ENCODE measurements around the gene NOSIP.

Gene NOSIP

DNA sequence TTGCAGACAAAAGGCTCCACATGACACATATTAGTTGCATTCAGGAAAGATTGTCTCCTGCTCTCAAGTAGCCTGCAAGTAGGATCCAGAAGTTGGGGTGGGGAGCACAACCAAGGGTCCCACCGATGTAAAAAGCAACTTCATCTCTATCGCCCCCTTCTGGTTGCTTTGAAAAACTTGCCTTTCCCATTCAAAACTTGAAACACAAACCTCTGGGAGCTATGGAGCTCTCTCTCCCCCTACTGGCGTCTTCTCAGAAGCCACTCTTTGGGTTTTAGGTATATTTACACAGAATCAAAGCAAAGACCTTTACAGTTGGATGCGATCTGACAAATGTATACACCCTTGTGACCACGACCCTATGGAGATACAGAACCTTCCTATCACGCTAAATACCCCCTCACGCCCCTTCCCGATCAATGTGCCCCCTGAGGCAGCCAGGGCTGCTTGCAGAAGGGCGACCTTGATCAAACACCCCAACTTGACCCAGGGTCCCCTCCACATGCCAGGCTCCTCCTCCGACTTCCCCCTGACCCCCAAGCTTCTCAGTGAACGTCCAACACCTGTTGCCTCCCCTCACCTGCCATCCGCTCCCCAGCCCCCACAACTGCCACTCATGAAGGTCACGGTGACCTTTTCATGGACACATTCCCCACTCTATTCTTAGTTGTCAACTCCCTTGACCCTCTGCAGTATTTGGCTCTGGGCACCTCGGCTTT lies 10.1 kb downstream of the NOSIP start:
- Histone ChIP-seq H3K36me3 (ENCODE audit: control insufficient read depth in 2 of 2, insufficient read depth in 2 of 2, low read length in 2 of 2) (peaks cover 2 to 7% of the 10 kb centered on the region in 2 donors), H3K27me3 (ENCODE audit: control insufficient read depth in 1 of 2, insufficient read depth in 2 of 2, low read length in 2 of 2) (no peaks in the 10 kb centered on the region), H3K9ac (ENCODE audit: low read length in 2 of 2) (no peak overlapping the region), H3K9me3 (ENCODE audit: control insufficient read depth in 2 of 2, low read length in 2 of 2) (no peaks in the 10 kb centered on the region), H3K4me1 (ENCODE audit: control insufficient read depth, insufficient read depth, low read length) (peaks cover 5% of the 10 kb centered on the region), H3K27ac (ENCODE audit: low read length) (no peak overlapping the region), H3K4me3 (ENCODE audit: low read length in 2 of 2) (no peak overlapping the region)

DNA sequence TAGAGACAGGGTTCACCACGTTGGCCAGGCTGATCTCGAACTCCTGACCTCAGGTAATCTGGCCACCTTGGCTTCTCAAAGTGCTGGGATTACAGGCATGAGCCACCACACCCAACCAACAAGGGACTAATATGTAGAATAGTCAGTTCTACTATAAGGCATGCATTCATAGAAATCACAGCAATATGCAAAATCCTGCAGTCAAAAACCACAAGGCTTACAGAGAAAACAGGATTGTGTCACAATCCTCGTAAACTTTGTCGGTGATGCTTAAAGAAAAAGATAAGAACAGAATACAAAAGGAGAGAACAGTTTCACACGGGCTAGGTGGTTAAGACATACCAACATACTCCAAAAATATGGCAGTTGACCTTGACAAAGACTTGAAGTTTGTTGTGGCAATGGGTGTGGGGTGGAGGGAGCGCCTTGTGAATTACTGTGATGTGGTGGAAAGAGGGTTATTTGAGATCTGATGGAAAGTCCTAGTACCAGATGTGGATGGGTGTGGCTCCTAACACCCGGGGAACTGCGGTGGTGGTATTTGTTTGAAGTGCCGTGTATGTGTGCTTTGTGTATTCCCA lies 12.4 kb downstream of the NOSIP start:
- Histone ChIP-seq H3K4me1 (ENCODE audit: control insufficient read depth, insufficient read depth, low read length) (peaks cover 15% of the 10 kb centered on the region), H3K27ac (ENCODE audit: low read length) (no peak overlapping the region), H3K4me3 (ENCODE audit: low read length in 2 of 2) (no peak overlapping the region), H3K9ac (ENCODE audit: low read length in 2 of 2) (no peak overlapping the region), H3K9me3 (ENCODE audit: control insufficient read depth in 2 of 2, low read length in 2 of 2) (no peaks in the 10 kb centered on the region), H3K27me3 (ENCODE audit: control insufficient read depth in 1 of 2, insufficient read depth in 2 of 2, low read length in 2 of 2) (no peaks in the 10 kb centered on the region), H3K36me3 (ENCODE audit: control insufficient read depth in 2 of 2, insufficient read depth in 2 of 2, low read length in 2 of 2) (peaks cover 0 to under 1% of the 10 kb centered on the region in 2 donors)

DNA sequence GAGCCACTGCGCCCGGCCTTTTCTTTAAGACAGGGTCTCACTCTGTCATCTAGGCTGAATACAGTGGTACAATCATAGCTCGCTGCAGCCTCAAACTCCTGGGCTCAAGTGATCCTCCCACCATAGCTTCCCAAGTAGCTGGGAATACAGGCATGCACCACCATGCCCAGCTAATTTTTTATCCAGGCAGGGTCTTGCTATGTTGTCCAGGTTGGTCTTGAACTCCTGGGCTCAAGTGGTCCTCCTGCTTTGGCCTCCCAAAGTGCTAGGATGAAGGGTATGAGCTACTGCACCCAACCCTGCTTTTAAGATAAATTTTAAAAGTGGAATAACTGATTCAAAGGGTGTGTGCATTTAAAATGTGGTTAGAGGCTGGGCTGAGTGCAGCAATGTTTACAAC lies 14.1 kb downstream of the NOSIP start:
- H3K4me1 ChIP-seq (ENCODE audit: control insufficient read depth, insufficient read depth, low read length), result peaks cover 15% of the 10 kb centered on the region

DNA sequence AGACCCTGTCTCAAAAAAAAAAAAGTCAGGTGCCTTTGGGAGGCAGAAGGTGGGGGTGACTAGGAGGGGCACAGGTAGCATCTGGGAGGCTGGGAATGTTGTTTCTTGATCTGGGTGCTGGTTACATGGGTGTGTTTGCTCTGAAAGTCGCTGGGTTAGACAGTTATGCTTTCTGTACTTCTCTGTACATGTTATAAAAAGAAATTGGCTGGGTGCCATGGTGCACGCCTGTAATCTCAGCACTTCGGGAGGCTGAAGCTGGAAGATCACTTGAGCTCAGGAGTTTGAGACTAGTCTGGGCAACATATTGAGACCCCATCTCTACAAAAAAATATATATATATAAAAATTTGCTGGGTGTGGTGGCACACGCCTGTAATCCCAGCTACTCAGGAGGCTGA lies 15.1 kb downstream of the NOSIP start:
- H3K9ac ChIP-seq (ENCODE audit: low read length in 2 of 2), result peak overlapping the region in 1 of 2 donors; percentile 13
- H3K4me3 ChIP-seq (ENCODE audit: low read length in 2 of 2), result peak overlapping the region in 1 of 2 donors; percentile 8
- H3K4me1 ChIP-seq (ENCODE audit: control insufficient read depth, insufficient read depth, low read length), result peaks cover 15% of the 10 kb centered on the region
- H3K9me3 ChIP-seq (ENCODE audit: control insufficient read depth in 2 of 2, low read length in 2 of 2), result no peaks in the 10 kb centered on the region
- no peak overlapping the region for H3K27ac ChIP-seq (ENCODE audit: low read length)
- peaks cover under 1 to 2% of the 10 kb centered on the region in 2 donors for H3K36me3 ChIP-seq (ENCODE audit: control insufficient read depth in 2 of 2, insufficient read depth in 2 of 2, low read length in 2 of 2)
- H3K27me3 ChIP-seq (ENCODE audit: control insufficient read depth in 1 of 2, insufficient read depth in 2 of 2, low read length in 2 of 2), result no peaks in the 10 kb centered on the region

More for the DNA sequence above, 14.1 kb downstream of the NOSIP start:
- no peak overlapping the region for H3K4me3 ChIP-seq (ENCODE audit: low read length in 2 of 2)
- H3K9me3 ChIP-seq (ENCODE audit: control insufficient read depth in 2 of 2, low read length in 2 of 2), result no peaks in the 10 kb centered on the region
- no peaks in the 10 kb centered on the region for H3K27me3 ChIP-seq (ENCODE audit: control insufficient read depth in 1 of 2, insufficient read depth in 2 of 2, low read length in 2 of 2)
- H3K27ac ChIP-seq (ENCODE audit: low read length), result no peak overlapping the region
- no peaks in the 10 kb centered on the region for H3K36me3 ChIP-seq (ENCODE audit: control insufficient read depth in 2 of 2, insufficient read depth in 2 of 2, low read length in 2 of 2)
- H3K9ac ChIP-seq (ENCODE audit: low read length in 2 of 2), result no peak overlapping the region

DNA sequence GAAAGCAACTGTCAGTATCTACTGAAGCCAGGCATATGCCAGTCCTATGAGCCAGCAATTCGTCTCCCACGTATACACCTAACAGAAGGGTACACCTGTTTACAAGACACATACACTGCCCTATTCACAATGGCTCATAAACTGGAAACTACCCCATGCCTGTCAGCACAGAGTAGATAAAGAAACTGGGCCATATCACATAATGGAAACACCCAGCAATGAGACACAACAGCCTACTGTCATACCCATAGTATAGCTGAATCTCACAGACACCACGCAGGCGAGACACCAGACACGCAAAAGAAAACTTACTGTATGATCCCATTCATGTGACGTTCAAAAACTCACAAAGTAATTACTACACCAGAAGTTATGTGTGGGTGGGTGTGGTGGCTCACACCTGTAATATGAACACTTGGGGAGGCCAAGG lies 15.7 kb downstream of the NOSIP start:
- Histone ChIP-seq H3K27ac (ENCODE audit: low read length) (no peak overlapping the region), H3K36me3 (ENCODE audit: control insufficient read depth in 2 of 2, insufficient read depth in 2 of 2, low read length in 2 of 2) (peaks cover 7% of the 10 kb centered on the region in 2 donors), H3K27me3 (ENCODE audit: control insufficient read depth in 1 of 2, insufficient read depth in 2 of 2, low read length in 2 of 2) (no peaks in the 10 kb centered on the region), H3K4me1 (ENCODE audit: control insufficient read depth, insufficient read depth, low read length) (peaks cover 17% of the 10 kb centered on the region), H3K9ac (ENCODE audit: low read length in 2 of 2) (no peak overlapping the region), H3K4me3 (ENCODE audit: low read length in 2 of 2) (no peak overlapping the region), H3K9me3 (ENCODE audit: control insufficient read depth in 2 of 2, low read length in 2 of 2) (no peaks in the 10 kb centered on the region)

DNA sequence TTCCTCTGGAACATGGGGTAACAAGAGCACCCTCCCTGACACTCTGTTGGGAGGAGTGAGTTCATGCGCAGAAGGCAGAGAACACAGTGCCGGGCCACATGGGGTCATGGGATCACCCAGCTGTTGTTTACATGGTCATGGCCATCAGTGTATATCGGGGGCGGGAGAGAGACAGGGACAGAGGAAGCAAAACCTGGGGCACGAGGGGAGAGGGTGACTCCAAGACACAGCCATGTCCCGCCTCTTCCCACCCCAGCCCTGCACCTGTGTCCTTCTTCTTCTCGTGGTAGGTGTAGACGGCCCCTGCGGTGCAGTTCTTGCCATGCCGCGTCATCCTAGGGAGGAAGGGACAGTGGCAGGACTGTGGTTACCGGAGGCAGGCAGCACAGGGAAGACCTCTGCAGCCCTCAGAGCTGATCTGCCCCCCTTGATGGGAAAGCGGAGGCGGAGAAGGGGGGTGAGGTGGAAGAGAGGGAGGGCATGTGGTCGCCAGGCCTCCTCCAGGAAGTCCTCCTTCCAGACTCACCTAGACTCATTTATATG lies 19.9 kb downstream of the NOSIP start:
- Histone ChIP-seq H3K9me3 (ENCODE audit: control insufficient read depth in 2 of 2, low read length in 2 of 2) (no peaks in the 10 kb centered on the region), H3K27ac (ENCODE audit: low read length) (no peak overlapping the region), H3K4me1 (ENCODE audit: control insufficient read depth, insufficient read depth, low read length) (peaks cover 25% of the 10 kb centered on the region), H3K27me3 (ENCODE audit: control insufficient read depth in 1 of 2, insufficient read depth in 2 of 2, low read length in 2 of 2) (no peaks in the 10 kb centered on the region), H3K36me3 (ENCODE audit: control insufficient read depth in 2 of 2, insufficient read depth in 2 of 2, low read length in 2 of 2) (peaks cover 24 to 29% of the 10 kb centered on the region in 2 donors), H3K4me3 (ENCODE audit: low read length in 2 of 2) (no peak overlapping the region), H3K9ac (ENCODE audit: low read length in 2 of 2) (no peak overlapping the region)

DNA sequence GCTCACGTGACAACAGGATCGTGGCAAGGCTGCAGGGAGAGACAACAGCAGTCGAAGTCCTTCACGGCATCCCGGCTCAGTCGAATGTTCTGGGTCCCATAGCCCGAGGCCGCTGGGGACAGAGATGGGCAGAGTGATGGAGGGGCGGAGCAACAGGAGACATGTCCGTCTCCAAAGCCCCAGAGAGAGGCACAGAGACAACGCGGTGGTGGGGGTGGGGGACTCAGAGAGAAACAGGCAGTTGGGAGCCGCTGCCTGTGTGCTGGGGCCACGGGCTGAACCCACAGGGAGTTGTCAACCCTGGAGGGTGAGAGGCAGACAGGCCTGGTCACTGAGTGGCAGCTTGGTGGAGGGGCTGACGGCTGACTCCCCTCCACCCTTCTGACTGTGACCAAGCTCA lies 20.4 kb downstream of the NOSIP start:
- no peak overlapping the region for H3K4me3 ChIP-seq (ENCODE audit: low read length in 2 of 2)
- no peak overlapping the region for H3K27ac ChIP-seq (ENCODE audit: low read length)
- H3K9me3 ChIP-seq (ENCODE audit: control insufficient read depth in 2 of 2, low read length in 2 of 2), result no peaks in the 10 kb centered on the region
- H3K36me3 ChIP-seq (ENCODE audit: control insufficient read depth in 2 of 2, insufficient read depth in 2 of 2, low read length in 2 of 2), result peaks cover 24 to 30% of the 10 kb centered on the region in 2 donors
- H3K9ac ChIP-seq (ENCODE audit: low read length in 2 of 2), result no peak overlapping the region
- no peaks in the 10 kb centered on the region for H3K27me3 ChIP-seq (ENCODE audit: control insufficient read depth in 1 of 2, insufficient read depth in 2 of 2, low read length in 2 of 2)
- peaks cover 21% of the 10 kb centered on the region for H3K4me1 ChIP-seq (ENCODE audit: control insufficient read depth, insufficient read depth, low read length)

DNA sequence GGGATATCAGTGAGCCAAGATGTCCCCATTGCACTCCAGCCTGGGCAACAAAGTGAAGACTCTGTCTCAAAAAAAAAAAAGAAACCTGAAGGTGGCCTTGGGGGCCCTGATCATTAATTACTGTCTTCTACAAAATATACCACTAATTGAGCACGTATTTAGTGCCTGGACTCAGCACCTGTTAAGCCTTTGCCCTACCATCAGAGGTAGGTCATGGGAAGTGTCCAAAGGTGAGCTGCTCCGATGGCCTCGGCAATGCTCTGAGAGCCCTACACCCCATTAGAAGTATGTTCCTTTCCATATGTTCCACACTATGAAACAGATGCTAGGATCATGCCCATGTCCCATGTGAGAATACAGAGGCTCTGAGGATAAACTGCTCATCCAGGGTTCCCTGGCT lies 20.9 kb downstream of the NOSIP start:
- Histone ChIP-seq H3K9me3 (ENCODE audit: control insufficient read depth in 2 of 2, low read length in 2 of 2) (no peaks in the 10 kb centered on the region), H3K4me3 (ENCODE audit: low read length in 2 of 2) (no peak overlapping the region), H3K9ac (ENCODE audit: low read length in 2 of 2) (no peak overlapping the region), H3K27me3 (ENCODE audit: control insufficient read depth in 1 of 2, insufficient read depth in 2 of 2, low read length in 2 of 2) (no peaks in the 10 kb centered on the region), H3K4me1 (ENCODE audit: control insufficient read depth, insufficient read depth, low read length) (peaks cover 17% of the 10 kb centered on the region), H3K36me3 (ENCODE audit: control insufficient read depth in 2 of 2, insufficient read depth in 2 of 2, low read length in 2 of 2) (peaks cover 24 to 33% of the 10 kb centered on the region in 2 donors), H3K27ac (ENCODE audit: low read length) (no peak overlapping the region)

DNA sequence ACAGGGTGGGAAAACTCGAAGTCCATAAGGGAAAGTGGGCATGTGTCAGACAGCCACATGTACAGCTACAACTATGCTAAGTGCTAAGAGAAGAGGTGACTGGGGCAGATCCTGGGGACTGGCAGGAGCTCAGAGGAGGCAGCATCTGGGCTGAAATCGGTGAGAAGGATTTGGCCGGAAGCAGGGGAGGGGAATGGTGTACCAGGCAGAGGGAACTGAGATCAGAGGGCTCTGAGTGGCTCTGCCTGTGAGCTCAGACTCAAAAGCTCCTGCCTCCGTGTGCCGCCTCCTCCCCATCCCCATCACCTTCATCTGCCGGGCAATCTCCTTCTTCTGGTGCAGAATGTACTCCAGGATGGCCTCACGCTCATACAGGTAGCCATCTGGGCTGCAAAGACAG lies 21.8 kb downstream of the NOSIP start:
- Histone ChIP-seq H3K9ac (ENCODE audit: low read length in 2 of 2) (no peak overlapping the region), H3K4me1 (ENCODE audit: control insufficient read depth, insufficient read depth, low read length) (peaks cover 15% of the 10 kb centered on the region), H3K27ac (ENCODE audit: low read length) (no peak overlapping the region), H3K9me3 (ENCODE audit: control insufficient read depth in 2 of 2, low read length in 2 of 2) (no peaks in the 10 kb centered on the region), H3K36me3 (ENCODE audit: control insufficient read depth in 2 of 2, insufficient read depth in 2 of 2, low read length in 2 of 2) (peaks cover 24 to 35% of the 10 kb centered on the region in 2 donors), H3K27me3 (ENCODE audit: control insufficient read depth in 1 of 2, insufficient read depth in 2 of 2, low read length in 2 of 2) (no peaks in the 10 kb centered on the region), H3K4me3 (ENCODE audit: low read length in 2 of 2) (no peak overlapping the region)

DNA sequence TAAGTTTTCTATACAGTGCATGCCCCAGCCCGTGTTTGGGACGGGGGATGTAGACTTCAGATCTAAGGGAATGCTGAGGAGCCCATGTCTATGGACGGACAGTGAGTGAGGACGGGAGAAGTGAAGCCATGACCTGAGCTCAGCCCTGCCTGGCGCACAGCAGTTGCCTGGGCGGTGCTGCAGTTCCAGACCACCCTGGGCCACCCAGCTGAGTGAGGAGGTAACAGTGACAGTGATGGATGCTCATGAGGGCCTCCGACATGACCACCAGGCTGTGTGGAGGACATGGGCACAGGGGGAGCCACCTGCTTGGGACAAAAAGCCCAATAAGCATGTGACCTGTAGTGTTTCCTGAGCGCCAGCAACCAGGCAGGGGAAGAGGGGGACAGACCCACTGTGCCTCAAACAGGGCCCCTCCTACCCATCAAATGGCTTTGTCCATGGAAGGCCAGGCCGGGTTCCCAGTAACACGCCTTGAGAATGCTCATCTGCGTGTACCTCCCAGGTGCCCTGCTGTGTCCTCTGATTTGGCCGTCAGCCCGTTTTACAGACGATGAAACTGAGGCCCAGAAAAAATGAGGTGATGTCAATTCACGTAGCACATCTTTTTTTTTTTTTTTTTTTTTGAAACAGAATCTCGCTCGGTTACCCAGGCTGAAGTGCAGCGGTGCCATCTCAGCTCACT lies 22.6 kb downstream of the NOSIP start:
- Histone ChIP-seq H3K9ac (ENCODE audit: low read length in 2 of 2) (no peak overlapping the region), H3K4me1 (ENCODE audit: control insufficient read depth, insufficient read depth, low read length) (peaks cover 15% of the 10 kb centered on the region), H3K36me3 (ENCODE audit: control insufficient read depth in 2 of 2, insufficient read depth in 2 of 2, low read length in 2 of 2) (peaks cover 24 to 35% of the 10 kb centered on the region in 2 donors), H3K4me3 (ENCODE audit: low read length in 2 of 2) (no peak overlapping the region), H3K9me3 (ENCODE audit: control insufficient read depth in 2 of 2, low read length in 2 of 2) (no peaks in the 10 kb centered on the region), H3K27me3 (ENCODE audit: control insufficient read depth in 1 of 2, insufficient read depth in 2 of 2, low read length in 2 of 2) (no peaks in the 10 kb centered on the region), H3K27ac (ENCODE audit: low read length) (no peak overlapping the region)

All from stomach smooth muscle (tissue), 2 donors.